Measurements from ENCODE around the gene POLE3. TPM values are rescaled to one million over a fixed set of nuclear protein-coding genes. Genes with fewer than 3 reads are reported as not detected.

The POLE3 gene
- polyA plus RNA-seq, 3 donors = 36.1 to 113 (median 92.1) TPM

- peaks cover 54 to 70% of the 10 kb centered on the region in 2 donors for H3K36me3 ChIP-seq (replicated peaks in 1 of 2; ENCODE audit: control insufficient read depth in 1 of 2, insufficient read depth in 2 of 2, low read length in 2 of 2)
- H3K4me3 ChIP-seq (replicated peaks in 1 of 3; ENCODE audit: low read depth in 2 of 3, low read length in 3 of 3) = no peak overlapping the region
- peaks cover 11 to 30% of the 10 kb centered on the region in 2 donors for H3K4me1 ChIP-seq (ENCODE audit: control insufficient read depth in 1 of 2, insufficient read depth in 2 of 2, low read length in 2 of 2)
- Mint-ChIP-seq H3K27me3 (ENCODE audit: low read depth in 3 of 3) (peaks cover 0 to 5% (median 0%) of the 10 kb centered on the region in 3 donors), H3K27ac (peak overlapping the region in 2 of 7 donors; percentile 31 to 70), H3K36me3 (peaks cover 75 to 89% of the 10 kb centered on the region in 2 donors), H3K4me3 (no peak overlapping the region), H3K9me3 (peaks cover 0 to 5% (median 0%) of the 10 kb centered on the region in 7 donors), H3K4me1 (peaks cover 24% of the 10 kb centered on the region)
- no peaks in the 10 kb centered on the region for H3K27me3 ChIP-seq (ENCODE audit: control insufficient read depth in 2 of 2, insufficient read depth in 2 of 2, low read length in 2 of 2)
- H3K4me2 ChIP-seq (replicated peaks; ENCODE audit: extremely low read depth, low read length, poor library complexity, severe bottlenecking) = no peak overlapping the region
- intact Hi-C loops (cut with micrococcal nuclease) = no loop called here
- H3K9me3 ChIP-seq (replicated peaks in 1 of 2; ENCODE audit: control insufficient read depth in 1 of 2, insufficient read depth in 1 of 2, low read length in 2 of 2) = no peaks in the 10 kb centered on the region
- H3K79me2 ChIP-seq (ENCODE audit: insufficient read depth, low read length) = no peaks in the 10 kb centered on the region
- no peak overlapping the region for H2AFZ ChIP-seq (ENCODE audit: insufficient read depth, low read depth, low read length, poor library complexity, severe bottlenecking)
- DNase-seq = no peak
- no peak overlapping the region for H3K27ac ChIP-seq (ENCODE audit: low read depth in 1 of 2, low read length in 2 of 2)
- no peaks in the 10 kb centered on the region for H4K20me1 ChIP-seq (ENCODE audit: insufficient read depth, low read length)
- no peak overlapping the region for H3K9ac ChIP-seq (ENCODE audit: insufficient read depth, low read length, poor library complexity, severe bottlenecking)
- no peak for TF ChIP-seq CTCF (IDR thresholded peaks at IDR 0.05)
- 100% methylated on average over 6 of the region's 13 CpGs for WGBS (ENCODE audit: insufficient coverage)
Measured at GRCh38 chr9:113388833-113389232, 21.6 kb downstream of the POLE3 start.

DNA sequence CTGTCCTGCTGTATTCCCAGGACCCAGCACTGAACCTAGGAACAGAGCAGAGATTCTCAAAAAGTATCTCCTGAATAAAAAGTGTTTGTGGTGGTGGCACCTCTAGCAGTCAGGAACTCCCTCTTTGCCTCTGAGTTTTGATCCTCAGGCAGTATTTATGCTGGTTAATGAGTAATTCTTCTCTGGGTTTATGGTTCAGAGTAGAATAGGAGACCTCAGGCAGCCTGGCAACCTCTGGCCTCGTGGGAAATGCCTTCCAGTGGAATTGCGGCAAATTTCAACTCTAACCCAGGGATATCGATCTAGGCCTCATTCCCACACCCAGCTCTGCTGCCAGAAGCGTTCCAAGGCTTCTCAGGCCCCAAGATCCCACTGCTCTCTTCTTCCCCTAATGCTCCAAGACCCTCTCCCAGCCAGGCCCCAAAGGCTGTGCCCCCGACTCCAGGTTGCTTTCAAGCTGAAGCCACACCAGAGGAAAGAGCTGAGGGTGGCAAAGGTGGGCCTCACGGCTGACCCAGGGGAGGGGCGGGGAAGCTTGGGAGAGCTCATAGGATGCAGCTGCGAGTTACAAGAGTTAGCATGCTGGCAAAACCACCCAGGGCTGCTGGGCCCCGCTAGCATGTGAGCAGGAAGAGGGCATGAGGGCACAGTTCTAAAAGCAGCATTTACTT, 22.8 kb downstream of the POLE3 start:
- 93% methylated on average over 6 of the region's 9 CpGs for WGBS (ENCODE audit: insufficient coverage)
- H3K36me3 ChIP-seq (replicated peaks in 1 of 2; ENCODE audit: control insufficient read depth in 1 of 2, insufficient read depth in 2 of 2, low read length in 2 of 2) = peaks cover 46 to 58% of the 10 kb centered on the region in 2 donors
- H3K4me2 ChIP-seq (replicated peaks; ENCODE audit: extremely low read depth, low read length, poor library complexity, severe bottlenecking) = no peak overlapping the region
- peaks cover 11 to 30% of the 10 kb centered on the region in 2 donors for H3K4me1 ChIP-seq (ENCODE audit: control insufficient read depth in 1 of 2, insufficient read depth in 2 of 2, low read length in 2 of 2)
- peaks cover 0 to 5% (median 0%) of the 10 kb centered on the region in 3 donors for H3K27me3 Mint-ChIP-seq (ENCODE audit: low read depth in 3 of 3)
- no peaks in the 10 kb centered on the region for H3K27me3 ChIP-seq (ENCODE audit: control insufficient read depth in 2 of 2, insufficient read depth in 2 of 2, low read length in 2 of 2)
- no peaks in the 10 kb centered on the region for H4K20me1 ChIP-seq (ENCODE audit: insufficient read depth, low read length)
- H3K27ac ChIP-seq (ENCODE audit: low read depth in 1 of 2, low read length in 2 of 2) = peak overlapping the region in 1 of 2 donors; percentile 1
- H3K36me3 Mint-ChIP-seq = peaks cover 65 to 82% of the 10 kb centered on the region in 2 donors
- DNase-seq = no peak
- H3K9ac ChIP-seq (ENCODE audit: insufficient read depth, low read length, poor library complexity, severe bottlenecking) = no peak overlapping the region
- peaks cover 0 to 4% (median 0%) of the 10 kb centered on the region in 7 donors for H3K9me3 Mint-ChIP-seq
- H3K4me3 ChIP-seq (replicated peaks in 1 of 3; ENCODE audit: low read depth in 2 of 3, low read length in 3 of 3) = no peak overlapping the region
- H3K9me3 ChIP-seq (replicated peaks in 1 of 2; ENCODE audit: control insufficient read depth in 1 of 2, insufficient read depth in 1 of 2, low read length in 2 of 2) = no peaks in the 10 kb centered on the region
- no peak overlapping the region for H2AFZ ChIP-seq (ENCODE audit: insufficient read depth, low read depth, low read length, poor library complexity, severe bottlenecking)
- intact Hi-C loops (cut with micrococcal nuclease) = no loop called here
- no peaks in the 10 kb centered on the region for H3K79me2 ChIP-seq (ENCODE audit: insufficient read depth, low read length)
- no peak overlapping the region for H3K4me3 Mint-ChIP-seq
- peak overlapping the region in 2 of 7 donors; percentile 26 to 69 for H3K27ac Mint-ChIP-seq
- TF ChIP-seq CTCF (IDR thresholded peaks at IDR 0.05) = no peak
- peaks cover 24% of the 10 kb centered on the region for H3K4me1 Mint-ChIP-seq
